Sigmoid colon (tissue), 7 donors: Measurements from ENCODE around the gene FLNC. TPM values are rescaled to one million over a fixed set of nuclear protein-coding genes. Genes with fewer than 3 reads are reported as not detected.

Experiments used
- DNase-seq: peaks from one replicate; pipeline ENCODE4 v3.0.0-alpha.2; 2019
- H3K27ac ChIP-seq, 4 donors: fragments of 200-600 bp; sonication (generic); one replicate each; pipeline ENCODE4 v1.5.1; 2016 to 2019; ENCODE audit warnings: mild to moderate bottlenecking in 1 of 4
- H3K27me3 ChIP-seq, 3 donors: fragments of 200-600 bp; sonication (generic); one replicate each; pipeline ENCODE4 v1.5.1; 2019; ENCODE audit warnings: mild to moderate bottlenecking in 1 of 3
- H3K36me3 ChIP-seq, 4 donors: fragments of 200-600 bp; sonication (generic); one replicate each; pipeline ENCODE4 v1.5.1; 2016 to 2019
- H3K4me1 ChIP-seq, 4 donors: fragments of 200-600 bp; sonication (generic); one replicate each; pipeline ENCODE4 v1.5.1; 2017 to 2019
- H3K4me3 ChIP-seq, 4 donors: fragments of 200-600 bp; sonication (generic); one replicate each; pipeline ENCODE4 v1.5.1; 2017 to 2019; ENCODE audit warnings: mild to moderate bottlenecking in 2 of 4, moderate library complexity in 1 of 4
- H3K9me3 ChIP-seq, 4 donors: fragments of 200-600 bp in 3 of 4; sonication (generic) in 3 of 4; one replicate each; pipeline versions ENCODE4 v1.5.1 to v1.6.1; 2013 to 2019
- CTCF ChIP-seq, 4 experiments: fragments of 450-650 bp in 3 of 4; fragments of 200-600 bp in 1 of 4; IDR thresholded peaks; one replicate each; pipeline ENCODE4 v1.5.1; 2016 to 2019; ENCODE audit warnings: antibody characterized with exemption in 4 of 4, mild to moderate bottlenecking in 3 of 4, moderate library complexity in 2 of 4
- EP300 ChIP-seq, 4 donors: sonication (generic); formaldehyde crosslinking; IDR thresholded peaks; one replicate each; pipeline ENCODE4 v1.6.1; 2017; ENCODE audit warnings: antibody characterized with exemption in 4 of 4
- POLR2A ChIP-seq, 2 donors: fragments of 450-650 bp; IDR thresholded peaks; one replicate each; pipeline ENCODE4 v1.6.1; 2016; ENCODE audit warnings: antibody characterized with exemption in 2 of 2, mild to moderate bottlenecking in 2 of 2, moderate library complexity in 2 of 2
- POLR2AphosphoS5 ChIP-seq, 4 donors: sonication (generic); formaldehyde crosslinking; IDR thresholded peaks; one replicate each; pipeline ENCODE4 v1.6.1; 2017; ENCODE audit warnings: antibody characterized with exemption in 4 of 4
- WGBS, 2 donors: extraction: QIAGEN DNeasy Blood & Tissue Kit; methylation state at CpG; one replicate each; pipeline ENCODE4 v1.1.7; 2013; 5-methylcytosine and 5-hydroxymethylcytosine counted together
- intact Hi-C: fragments of 100-400 bp; cut with DNase I; formaldehyde crosslinking; loops from one replicate; pipeline ENCODE4 v1.15.1; 2023
- polyA plus RNA-seq, 3 donors: library from polyadenylated mRNA; stranded (reverse); fragments of 200-250 nt; gene quantifications; one replicate each; pipeline ENCODE4 v1.2.3, GENCODE V29; 2013
- total RNA-seq, 4 donors: library from RNA; depleted of rRNA; stranded (reverse); fragments of >200 nt; gene quantifications; one replicate each; pipeline ENCODE4 v1.1.0, GENCODE V29; 2016
- donor health status: healthy with polysubstance abuse.
- donor health status: Bipolar disorder and iron deficiency.
- donor health status: healthy.

FLNC gene
- total and polyA plus RNA-seq, 7 donors: 0.69 to 489 (median 95.3) TPM

GRCh38 chr7:128833148-128833945, 3.1 kb downstream of the FLNC start:
- TF ChIP-seq EP300 (IDR thresholded peaks at IDR 0.05): peak in 1 of 4 donors; percentile 43
- no peak for TF ChIP-seq CTCF (IDR thresholded peaks at IDR 0.05)
- peak; percentile 36 to 61 for TF ChIP-seq POLR2A (IDR thresholded peaks at IDR 0.05)
- TF ChIP-seq POLR2AphosphoS5 (IDR thresholded peaks at IDR 0.05): peak; percentile 73 to 80 (median 78)
- Histone ChIP-seq H3K4me1 (peaks cover 2 to 88% (median 77%) of the 10 kb centered on the region in 4 donors), H3K9me3 (no peaks in the 10 kb centered on the region), H3K4me3 (peak overlapping the region; percentile 66 to 90 (median 83)), H3K27ac (peak overlapping the region; percentile 95 to 99 (median 98)), H3K27me3 (no peaks in the 10 kb centered on the region), H3K36me3 (peaks cover 19 to 34% (median 27%) of the 10 kb centered on the region in 4 donors)
- WGBS, 2 donors: 30 to 34% methylated on average over 13 of the region's 13 CpGs
- peak; percentile 94 for DNase-seq
- intact Hi-C loops: loop anchor here (5.0 kb wide), 1 partner anchor 96 kb away; the partner anchor contains the start of gene CALU

GRCh38 chr7:128833946-128834325, 3.7 kb downstream of the FLNC start:
- no peak for DNase-seq
- H3K36me3 ChIP-seq: peaks cover 24 to 40% (median 31%) of the 10 kb centered on the region in 4 donors
- intact Hi-C loops: loop anchor here (5.0 kb wide), 1 partner anchor 97 kb away; the partner anchor contains the start of gene CALU
- WGBS, 2 donors: 33 to 47% methylated on average over 4 of the region's 4 CpGs
- no peaks in the 10 kb centered on the region for H3K27me3 ChIP-seq
- H3K9me3 ChIP-seq: no peaks in the 10 kb centered on the region
- TF ChIP-seq POLR2AphosphoS5 (IDR thresholded peaks at IDR 0.05) (no peak), EP300 (IDR thresholded peaks at IDR 0.05) (no peak), CTCF (IDR thresholded peaks at IDR 0.05) (no peak), POLR2A (IDR thresholded peaks at IDR 0.05) (no peak)
- peak overlapping the region in 3 of 4 donors; percentile 66 to 90 (median 84) for H3K4me3 ChIP-seq
- H3K27ac ChIP-seq: peak overlapping the region; percentile 95 to 99 (median 98)
- peaks cover 2 to 87% (median 75%) of the 10 kb centered on the region in 4 donors for H3K4me1 ChIP-seq

- intact Hi-C loops: no loop called here
- peak; percentile 64 for DNase-seq
- H3K27ac ChIP-seq: peak overlapping the region; percentile 95 to 99 (median 98)
- 85 to 86% methylated on average over 16 of the region's 16 CpGs for WGBS, 2 donors
- no peak overlapping the region for H3K4me3 ChIP-seq
- H3K4me1 ChIP-seq: peaks cover under 1 to 81% (median 69%) of the 10 kb centered on the region in 4 donors
- no peaks in the 10 kb centered on the region for H3K9me3 ChIP-seq
- H3K27me3 ChIP-seq: no peaks in the 10 kb centered on the region
- peaks cover 24 to 54% (median 44%) of the 10 kb centered on the region in 4 donors for H3K36me3 ChIP-seq
- TF ChIP-seq POLR2AphosphoS5 (IDR thresholded peaks at IDR 0.05) (no peak), CTCF (IDR thresholded peaks at IDR 0.05) (no peak)
Observed at GRCh38 chr7:128835231-128835751, 5.1 kb downstream of the FLNC start.

GRCh38 chr7:128835790-128836641, 5.8 kb downstream of the FLNC start:
- Histone ChIP-seq H3K4me1 (peaks cover 0 to 85% (median 68%) of the 10 kb centered on the region in 4 donors), H3K9me3 (no peaks in the 10 kb centered on the region), H3K27ac (peak overlapping the region; percentile 95 to 99 (median 98)), H3K4me3 (no peak overlapping the region), H3K36me3 (peaks cover 28 to 61% (median 52%) of the 10 kb centered on the region in 4 donors), H3K27me3 (no peaks in the 10 kb centered on the region)
- WGBS, 2 donors: 80 to 81% methylated on average over 14 of the region's 14 CpGs
- DNase-seq: peak; percentile 87
- intact Hi-C loops: no loop called here
- TF ChIP-seq POLR2AphosphoS5 (IDR thresholded peaks at IDR 0.05): peak in 3 of 4 donors; percentile 32 to 59 (median 43)
- TF ChIP-seq EP300 (IDR thresholded peaks at IDR 0.05): peak in 1 of 4 donors; percentile 58
- TF ChIP-seq POLR2A (IDR thresholded peaks at IDR 0.05): no peak
- no peak for TF ChIP-seq CTCF (IDR thresholded peaks at IDR 0.05)
